HepG2 (cell line): ENCODE data around the gene NBL1. TPM values are rescaled to one million over a fixed set of nuclear protein-coding genes. Genes with fewer than 3 reads are reported as not detected.

Experiments
- ATAC-seq: fragments of 200-7000 bp; cut with Tn5 transposase; 3 replicates; pipeline ENCODE4 v1.9.1; 2020; ENCODE audit warnings: mild to moderate bottlenecking, moderate library complexity
- BruUV-seq: library from RNA; stranded (reverse); fragments of 400-500 nt; replicated peaks from 2 replicates; lab custom pipeline; 2021; lab: Mats Ljungman, UMichigan
- CTCF ChIA-PET: fragments of 300-600 bp; formaldehyde crosslinking; extraction: SDS; loops from one replicate; lab custom pipeline; 2021; ENCODE audit warnings: low total read pairs, inconsistent platforms, low intra/inter-chr PET ratio; lab: Yijun Ruan, JAX
- POLR2A ChIA-PET: fragments of 350-600 bp; sonication (Branson Sonifier 250); formaldehyde crosslinking; loops from one replicate; lab custom pipeline; 2020; ENCODE audit warnings: antibody characterized with exemption, inconsistent platforms; lab: Yijun Ruan, JAX
- DNase-seq: peaks from one replicate; pipeline ENCODE4 v3.0.0-alpha.2; 2015; ENCODE audit warnings: low spot score
- FAIRE-seq: peaks from 3 replicates; lab custom pipeline; 2011; peaks lifted over from hg19 to GRCh38; lab: Jason Lieb, UNC
- H2AFZ ChIP-seq: one replicate; pipeline ENCODE4 v1.6.1; 2011; ENCODE audit warnings: low read length, inconsistent platforms
- H3K27ac ChIP-seq: fragments of 300-600 bp; 3 replicates; pipeline ENCODE4 v1.8.0; 2011; ENCODE audit warnings: mixed run types, mild to moderate bottlenecking, mixed read lengths, low read length, inconsistent platforms; ENCODE audit not compliant: insufficient read depth; ENCODE audit errors: extremely low read length
- H3K27me3 ChIP-seq, 2 experiments: fragments of 200-600 bp in 1 of 2; 2 replicates in 1 of 2; 3 replicates in 1 of 2; pipeline versions ENCODE4 v1.6.0 to v1.8.0; 2011; ENCODE audit warnings: low read length in 2 of 2, mild to moderate bottlenecking in 2 of 2, moderate library complexity in 2 of 2, inconsistent platforms in 1 of 2; ENCODE audit not compliant: insufficient read depth in 2 of 2, control insufficient read depth in 1 of 2
- H3K36me3 ChIP-seq, 2 experiments: fragments of 200-600 bp in 1 of 2; replicated peaks in 1 of 2; 2 replicates in 1 of 2; 3 replicates in 1 of 2; pipeline versions ENCODE4 v1.5.1 to v1.8.0; 2011; ENCODE audit warnings: low read length in 2 of 2, inconsistent platforms in 1 of 2; ENCODE audit not compliant: insufficient read depth in 2 of 2, control insufficient read depth in 1 of 2
- H3K4me1 ChIP-seq: 2 replicates; pipeline ENCODE4 v1.5.1; 2012; ENCODE audit warnings: low read length, inconsistent platforms; ENCODE audit not compliant: insufficient read depth
- H3K4me2 ChIP-seq: 2 replicates; pipeline ENCODE4 v1.6.0; 2011; ENCODE audit warnings: low read depth, low read length, inconsistent platforms
- H3K4me3 ChIP-seq, 3 experiments: fragments of 200-600 bp in 1 of 3; sonication (generic), shearing (Covaris generic) in 1 of 3; replicated peaks in 1 of 3; 2 replicates each; pipeline ENCODE4 v1.5.1; 2011 to 2016; ENCODE audit warnings: low read length in 3 of 3, inconsistent platforms in 2 of 3, low read depth in 2 of 3, mild to moderate bottlenecking in 2 of 3, control low read depth in 1 of 3, mixed read lengths in 1 of 3; ENCODE audit not compliant: insufficient read depth in 1 of 3
- H3K79me2 ChIP-seq: one replicate; pipeline ENCODE4 v1.6.1; 2011; ENCODE audit warnings: low read length, inconsistent platforms; ENCODE audit not compliant: insufficient read depth
- H3K9ac ChIP-seq: 2 replicates; pipeline ENCODE4 v1.6.0; 2011; ENCODE audit warnings: mild to moderate bottlenecking, low read depth, low read length, inconsistent platforms; ENCODE audit not compliant: insufficient read depth
- H3K9me3 ChIP-seq: 2 replicates; pipeline ENCODE4 v1.5.1; 2012; ENCODE audit warnings: mild to moderate bottlenecking, low read length
- H4K20me1 ChIP-seq: 2 replicates; pipeline ENCODE4 v1.6.0; 2011; ENCODE audit warnings: inconsistent platforms, mild to moderate bottlenecking, low read length, moderate library complexity; ENCODE audit not compliant: insufficient read depth
- KDM4B ChIP-seq: sonication (generic); formaldehyde crosslinking; IDR thresholded peaks from 2 replicates; pipeline ENCODE4 v1.4.0; 2020; ENCODE audit warnings: missing genetic modification reagents
- ZNF556 ChIP-seq: sonication (generic); formaldehyde crosslinking; IDR thresholded peaks from 2 replicates; pipeline ENCODE4 v1.4.0; 2020; ENCODE audit warnings: mild to moderate bottlenecking, missing genetic modification reagents, borderline replicate concordance
- ZNF773 ChIP-seq: sonication (generic); formaldehyde crosslinking; IDR thresholded peaks from 2 replicates; pipeline ENCODE4 v1.4.0; 2020; ENCODE audit warnings: missing genetic modification reagents, borderline replicate concordance
- WGBS: methylation state at CpG from one replicate; pipeline ENCODE4 v1.1.6; 2017; ENCODE audit warnings: low lambda C conversion rate; 5-methylcytosine and 5-hydroxymethylcytosine counted together
- in situ Hi-C: cut with HindIII; loops from 2 replicates; pipeline ENCODE4 v1.10.0; 2017; ENCODE audit warnings: low pct_unique_long_range_greater_than_20kb; ENCODE audit not compliant: extremely low pct_ligation_motif_present
- intact Hi-C: fragments of 100-400 bp; cut with micrococcal nuclease; formaldehyde crosslinking; loops from one replicate; pipeline ENCODE4 v1.10.0; 2022; ENCODE audit not compliant: unreplicated experiment
- polyA plus RNA-seq, 8 experiments: library from polyadenylated mRNA; depleted of rRNA in 3 of 8; stranded (reverse) in 7 of 8; unstranded in 1 of 8; fragments of >200 nt; fragmentation: Illumina TruSeq in 4 of 8; extraction: Trizol in 4 of 8; gene quantifications; 2 replicates each; pipeline versions ENCODE4 v1.2.1 to v1.2.3, GENCODE V29; 2011 to 2016; ENCODE audit warnings: low read depth in 4 of 8, missing spikeins in 1 of 8, mixed read lengths in 1 of 8; ENCODE audit not compliant: insufficient read depth in 1 of 8
- total RNA-seq, 5 experiments: library from RNA; depleted of rRNA; stranded (reverse); fragments of >200 nt; fragmentation: Illumina TruSeq; extraction: Trizol; gene quantifications; 2 replicates each; pipeline ENCODE4 v1.2.3, GENCODE V29; 2016; ENCODE audit warnings: low read depth in 1 of 5
- TF ChIP-seq, protein P1 (sequence below): sonication (generic); formaldehyde crosslinking; IDR thresholded peaks from 2 replicates; pipeline ENCODE4 v1.4.0; 2020; ENCODE audit warnings: missing genetic modification reagents, low read depth, mild to moderate bottlenecking, borderline replicate concordance
- TF ChIP-seq, protein P2 (sequence below): sonication (generic); formaldehyde crosslinking; IDR thresholded peaks from 2 replicates; pipeline ENCODE4 v1.4.0; 2020; ENCODE audit warnings: mild to moderate bottlenecking, low read depth, missing genetic modification reagents
- TF ChIP-seq, protein P3 (sequence below): sonication (generic); formaldehyde crosslinking; IDR thresholded peaks from 2 replicates; pipeline ENCODE4 v1.4.0; 2020; ENCODE audit warnings: missing genetic modification reagents, mild to moderate bottlenecking, borderline replicate concordance

NBL1 gene
- total and polyA plus RNA-seq, 2 of the 13 experiments (the other 11 are each of a cell fraction or from before 2014, with no cell fraction given), result 2.7 to 13.8 TPM

DNA sequence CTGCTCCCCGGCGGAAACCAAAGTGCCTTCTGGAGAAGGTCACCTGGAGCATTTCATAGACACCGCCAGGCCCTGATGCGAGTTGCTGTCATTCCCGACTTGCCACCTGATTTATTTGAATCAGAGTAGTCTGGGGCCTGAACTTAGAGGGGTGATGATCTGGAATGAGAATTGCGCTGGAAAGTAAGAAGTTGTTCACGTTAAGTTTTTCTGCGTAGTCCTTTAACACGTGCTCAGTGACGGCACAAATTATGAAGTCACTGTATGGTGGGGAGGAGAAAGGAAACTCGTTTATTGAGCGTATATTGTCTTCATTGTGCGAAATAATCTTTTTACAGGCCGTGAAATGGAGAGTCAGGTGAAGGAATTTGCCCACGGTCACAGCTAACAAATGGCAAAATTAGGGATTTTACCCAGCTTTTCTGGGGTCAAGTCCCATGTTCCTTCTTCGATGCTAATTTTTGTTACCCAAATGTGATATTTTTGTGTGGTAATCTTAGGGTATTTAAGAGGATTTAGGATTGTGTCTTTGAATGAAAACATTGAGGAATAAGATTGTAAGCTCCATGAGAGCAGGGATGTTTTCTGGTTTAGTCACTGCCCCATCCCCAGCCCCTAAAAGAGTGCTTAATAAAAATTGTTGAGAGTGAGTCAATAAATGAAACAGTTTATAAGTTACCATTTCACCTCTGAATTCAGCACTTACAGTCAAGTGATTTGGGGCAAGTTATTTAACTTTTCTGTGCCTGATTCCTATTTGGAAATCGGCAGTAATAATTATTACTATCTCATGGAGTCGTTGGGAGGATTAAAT is 46.4 kb upstream of the NBL1 start:
- TF ChIP-seq, protein P1, sequence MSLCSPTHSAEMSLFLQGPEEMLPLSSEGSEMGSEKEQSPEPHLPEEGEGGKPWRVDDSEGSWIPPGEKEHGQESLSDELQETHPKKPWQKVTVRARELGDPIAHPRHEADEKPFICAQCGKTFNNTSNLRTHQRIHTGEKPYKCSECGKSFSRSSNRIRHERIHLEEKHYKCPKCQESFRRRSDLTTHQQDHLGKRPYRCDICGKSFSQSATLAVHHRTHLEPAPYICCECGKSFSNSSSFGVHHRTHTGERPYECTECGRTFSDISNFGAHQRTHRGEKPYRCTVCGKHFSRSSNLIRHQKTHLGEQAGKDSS, result 0 out of 2 replicates have a peak, but pooled peaks have one; percentile 1
- TF ChIP-seq ZNF556 (CRISPR knock-in tag) (0 out of 2 replicates have a peak, but pooled peaks have one; percentile 28), ZNF773 (CRISPR knock-in tag) (no peak), KDM4B (0 out of 2 replicates have a peak, but pooled peaks have one; percentile 21)
- TF ChIP-seq, protein P2, sequence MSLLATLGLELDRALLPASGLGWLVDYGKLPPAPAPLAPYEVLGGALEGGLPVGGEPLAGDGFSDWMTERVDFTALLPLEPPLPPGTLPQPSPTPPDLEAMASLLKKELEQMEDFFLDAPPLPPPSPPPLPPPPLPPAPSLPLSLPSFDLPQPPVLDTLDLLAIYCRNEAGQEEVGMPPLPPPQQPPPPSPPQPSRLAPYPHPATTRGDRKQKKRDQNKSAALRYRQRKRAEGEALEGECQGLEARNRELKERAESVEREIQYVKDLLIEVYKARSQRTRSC (CRISPR knock-in tag), result peak; percentile 6; the same call in 1 of the 2 replicates
- TF ChIP-seq, protein P3, sequence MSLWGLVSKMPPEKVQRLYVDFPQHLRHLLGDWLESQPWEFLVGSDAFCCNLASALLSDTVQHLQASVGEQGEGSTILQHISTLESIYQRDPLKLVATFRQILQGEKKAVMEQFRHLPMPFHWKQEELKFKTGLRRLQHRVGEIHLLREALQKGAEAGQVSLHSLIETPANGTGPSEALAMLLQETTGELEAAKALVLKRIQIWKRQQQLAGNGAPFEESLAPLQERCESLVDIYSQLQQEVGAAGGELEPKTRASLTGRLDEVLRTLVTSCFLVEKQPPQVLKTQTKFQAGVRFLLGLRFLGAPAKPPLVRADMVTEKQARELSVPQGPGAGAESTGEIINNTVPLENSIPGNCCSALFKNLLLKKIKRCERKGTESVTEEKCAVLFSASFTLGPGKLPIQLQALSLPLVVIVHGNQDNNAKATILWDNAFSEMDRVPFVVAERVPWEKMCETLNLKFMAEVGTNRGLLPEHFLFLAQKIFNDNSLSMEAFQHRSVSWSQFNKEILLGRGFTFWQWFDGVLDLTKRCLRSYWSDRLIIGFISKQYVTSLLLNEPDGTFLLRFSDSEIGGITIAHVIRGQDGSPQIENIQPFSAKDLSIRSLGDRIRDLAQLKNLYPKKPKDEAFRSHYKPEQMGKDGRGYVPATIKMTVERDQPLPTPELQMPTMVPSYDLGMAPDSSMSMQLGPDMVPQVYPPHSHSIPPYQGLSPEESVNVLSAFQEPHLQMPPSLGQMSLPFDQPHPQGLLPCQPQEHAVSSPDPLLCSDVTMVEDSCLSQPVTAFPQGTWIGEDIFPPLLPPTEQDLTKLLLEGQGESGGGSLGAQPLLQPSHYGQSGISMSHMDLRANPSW, result 0 out of 2 replicates have a peak, but pooled peaks have one; percentile 8
- Histone ChIP-seq H3K4me1 (peaks cover 49% of the 10 kb centered on the region), H3K36me3 (peaks cover 0 to 15% of the 10 kb centered on the region in 2 experiments; a peak in 2 of 5 replicates), H3K4me3 (peak overlapping the region; percentile 72 to 90 (median 78)), H3K4me2 (peak overlapping the region; percentile 72), H2AFZ (no peak overlapping the region), H4K20me1 (no peaks in the 10 kb centered on the region), H3K9ac (peak overlapping the region; percentile 88), H3K9me3 (no peaks in the 10 kb centered on the region), H3K27me3 (no peaks in the 10 kb centered on the region; a peak in 1 of 5 replicates), H3K27ac (peak overlapping the region; percentile 88), H3K79me2 (peaks cover 55% of the 10 kb centered on the region)
- DNase-seq (no peak), ATAC-seq (no peak; the same call in 2 of the 3 replicates), FAIRE-seq (no peak)
- BruUV-seq, result TSS peak; percentile 69
- POLR2A ChIA-PET, result interaction anchor here (1.0 to 2.3 kb wide), 7 partner anchors 8 to 285 kb away, joined by 3 to 13 read pairs (median 4); partner anchors contain the start of genes AKR7A2, CAPZB and SLC66A1
- in situ Hi-C loops, result loop anchor here (5.0 kb wide), 1 partner anchor 50 kb away; no protein-coding TSS in a partner anchor
- CTCF ChIA-PET, result no interaction called here
- 6% methylated on average over 14 of the region's 18 CpGs for WGBS
- intact Hi-C loops, result loop anchor here (2.0 to 10.0 kb wide), 3 partner anchors 45 to 213 kb away; partner anchors contain the start of gene NBL1
